Peyer's patch (tissue), 4 donors: ENCODE results near the gene USP3.

ENCODE experiments used
- POLR2A ChIP-seq, 2 donors: fragments of 450-650 bp; IDR thresholded peaks; one replicate each; pipeline ENCODE4 v1.5.1; 2017; ENCODE audit warnings: antibody characterized with exemption in 2 of 2, mild to moderate bottlenecking in 2 of 2, moderate library complexity in 2 of 2
- TF ChIP-seq, protein P1 (sequence below), 6 experiments: fragments of 450-650 bp in 4 of 6; fragments of 200-600 bp in 2 of 6; sonication (generic) in 1 of 6; IDR thresholded peaks; one replicate each; pipeline ENCODE4 v1.5.1; 2017 to 2019; ENCODE audit warnings: antibody characterized with exemption in 6 of 6, mild to moderate bottlenecking in 3 of 6, moderate library complexity in 1 of 6

DNA sequence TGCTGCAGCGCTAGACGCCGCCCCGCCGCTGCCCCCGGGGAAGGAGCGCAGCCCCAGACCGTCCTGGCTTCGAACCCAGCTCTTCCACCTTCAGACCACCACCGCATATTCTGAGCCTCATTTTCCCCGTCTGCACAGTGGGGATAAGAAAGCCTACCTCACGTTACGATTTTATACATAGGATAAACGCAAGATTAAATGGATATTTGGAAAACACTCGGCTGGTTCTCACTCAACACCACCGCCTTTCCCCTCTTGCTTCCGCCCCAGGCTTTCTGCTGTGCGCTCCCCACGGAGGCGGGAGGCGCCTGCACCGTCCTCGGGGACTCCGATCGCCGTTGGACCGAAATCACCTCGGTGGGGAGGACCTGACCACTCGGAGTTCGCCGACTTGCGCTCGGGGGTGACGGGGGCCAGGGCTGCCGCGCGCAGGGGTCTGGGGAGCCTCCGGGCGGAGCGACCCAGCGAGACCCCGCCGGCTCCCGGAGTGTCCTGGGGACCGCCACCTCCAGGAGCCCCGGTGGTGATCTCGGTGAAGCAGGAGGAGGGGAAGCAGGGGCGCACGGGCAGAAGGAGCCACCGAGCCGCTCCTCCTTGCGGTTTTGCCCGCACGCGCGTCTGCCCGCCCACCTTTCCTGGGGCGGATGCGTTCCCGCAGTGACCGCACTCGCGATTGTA is 96.8 kb downstream of the USP3 start:
- TF ChIP-seq, protein P1, sequence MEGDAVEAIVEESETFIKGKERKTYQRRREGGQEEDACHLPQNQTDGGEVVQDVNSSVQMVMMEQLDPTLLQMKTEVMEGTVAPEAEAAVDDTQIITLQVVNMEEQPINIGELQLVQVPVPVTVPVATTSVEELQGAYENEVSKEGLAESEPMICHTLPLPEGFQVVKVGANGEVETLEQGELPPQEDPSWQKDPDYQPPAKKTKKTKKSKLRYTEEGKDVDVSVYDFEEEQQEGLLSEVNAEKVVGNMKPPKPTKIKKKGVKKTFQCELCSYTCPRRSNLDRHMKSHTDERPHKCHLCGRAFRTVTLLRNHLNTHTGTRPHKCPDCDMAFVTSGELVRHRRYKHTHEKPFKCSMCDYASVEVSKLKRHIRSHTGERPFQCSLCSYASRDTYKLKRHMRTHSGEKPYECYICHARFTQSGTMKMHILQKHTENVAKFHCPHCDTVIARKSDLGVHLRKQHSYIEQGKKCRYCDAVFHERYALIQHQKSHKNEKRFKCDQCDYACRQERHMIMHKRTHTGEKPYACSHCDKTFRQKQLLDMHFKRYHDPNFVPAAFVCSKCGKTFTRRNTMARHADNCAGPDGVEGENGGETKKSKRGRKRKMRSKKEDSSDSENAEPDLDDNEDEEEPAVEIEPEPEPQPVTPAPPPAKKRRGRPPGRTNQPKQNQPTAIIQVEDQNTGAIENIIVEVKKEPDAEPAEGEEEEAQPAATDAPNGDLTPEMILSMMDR (IDR thresholded peaks at IDR 0.05): no peak
- no peak for TF ChIP-seq POLR2A (IDR thresholded peaks at IDR 0.05)
